ENCODE measurements around the gene SCAMP2. TPM values are rescaled to one million over a fixed set of nuclear protein-coding genes. Genes with fewer than 3 reads are reported as not detected.

The SCAMP2 gene
- total and polyA plus RNA-seq, 2 experiments from 2014 or later, result 34.7 to 51.3 TPM

GRCh38 chr15:74829991-74830390 is 43.2 kb downstream of the SCAMP2 start:
- Mint-ChIP-seq H3K27ac (no peak overlapping the region), H3K4me1 (peaks cover 17% of the 10 kb centered on the region), H3K9me3 (no peaks in the 10 kb centered on the region), H3K27me3 (ENCODE audit: insufficient read depth, low read depth, poor library complexity) (peaks cover 36% of the 10 kb centered on the region), H3K4me3 (no peak overlapping the region), H3K36me3 (ENCODE audit: low read depth) (peaks cover 2% of the 10 kb centered on the region; the same call in 2 of the 3 replicates)
- H2AFZ ChIP-seq, result no peak overlapping the region
- no peak overlapping the region for H3K27ac ChIP-seq (ENCODE audit: low read depth)
- no peaks in the 10 kb centered on the region for H3K36me3 ChIP-seq (ENCODE audit: insufficient read depth)
- no peak overlapping the region for H3K4me3 ChIP-seq
- H3F3A ChIP-seq (replicated peaks; ENCODE audit: low read depth), result peaks cover 5% of the 10 kb centered on the region; the same call in 1 of the 2 replicates
- ATAC-seq (no peak), DNase-seq (ENCODE audit: low spot score) (no peak)
- peaks cover 30% of the 10 kb centered on the region for H3K27me3 ChIP-seq (ENCODE audit: insufficient read depth)
- TF ChIP-seq ETS1 (IDR thresholded peaks at IDR 0.05) (no peak), ZNF331 (CRISPR knock-in tag; IDR thresholded peaks at IDR 0.05; ENCODE audit: low read depth) (no peak), EZH2 (IDR thresholded peaks at IDR 0.05; ENCODE audit: low read depth, unreplicated experiment) (no peak), NANOG (IDR thresholded peaks at IDR 0.05; ENCODE audit: borderline replicate concordance) (no peak), CTCF (conservative IDR thresholded peaks at IDR 0.05; ENCODE audit: low read depth in 2 of 2) (no peak), CREB1 (CRISPR knock-in tag; IDR thresholded peaks at IDR 0.05; ENCODE audit: low read depth) (no peak), EZH2phosphoT487 (IDR thresholded peaks at IDR 0.05; ENCODE audit: unreplicated experiment) (no peak), REST (IDR thresholded peaks at IDR 0.05; ENCODE audit: unreplicated experiment) (no peak), ZNF114 (CRISPR knock-in tag; IDR thresholded peaks at IDR 0.05) (no peak), ZNF462 (CRISPR knock-in tag; IDR thresholded peaks at IDR 0.05) (no peak)
- no peak overlapping the region for H3K4me2 ChIP-seq
- H3K4me1 ChIP-seq (ENCODE audit: insufficient read depth), result peaks cover 7% of the 10 kb centered on the region; the same call in 1 of the 2 replicates
- H3K79me2 ChIP-seq (replicated peaks; ENCODE audit: insufficient read depth), result no peaks in the 10 kb centered on the region
- H3K9me2 ChIP-seq (ENCODE audit: insufficient read depth), result no peaks in the 10 kb centered on the region
- no peaks in the 10 kb centered on the region for H4K20me1 ChIP-seq (replicated peaks; ENCODE audit: insufficient read depth)

Data from GM23338 (cell line).